B cell (primary cell): Measurements from ENCODE around the gene TMEM207. TPM values are rescaled to one million over a fixed set of nuclear protein-coding genes. Genes with fewer than 3 reads are reported as not detected.
A peak's percentile ranks its signal among the peaks of the same experiment; 100 is the strongest.

Source experiments
- ATAC-seq: fragments of 200-7000 bp; cut with Tn5 transposase; one replicate; pipeline ENCODE4 v1.10.0; 2021; ENCODE audit warnings: low read depth, mild to moderate bottlenecking, moderate number of reproducible peaks, moderate library complexity
- CTCF ChIA-PET: fragments of 350-600 bp; sonication (Branson Sonifier 250); formaldehyde crosslinking; loops from one replicate; lab custom pipeline; 2021; ENCODE audit warnings: antibody characterized with exemption, inconsistent platforms; lab: Charles Lee
- POLR2A ChIA-PET: fragments of 350-600 bp; sonication (Branson Sonifier 250); formaldehyde crosslinking; loops from one replicate; lab custom pipeline; 2021; ENCODE audit warnings: antibody characterized with exemption; lab: Charles Lee
- DNase-seq: peaks from one replicate; pipeline ENCODE4 v3.0.0; 2013
- H2AFZ ChIP-seq: 2 replicates; pipeline ENCODE4 v1.6.1; 2012; ENCODE audit warnings: mild to moderate bottlenecking, low read depth, low read length; ENCODE audit not compliant: insufficient read depth, poor library complexity, severe bottlenecking
- H3K27ac ChIP-seq, 2 donors: 1 replicate in 1 of 2; 2 replicates in 1 of 2; pipeline ENCODE4 v1.5.1; 2012 to 2013; ENCODE audit warnings: low read length in 2 of 2, mild to moderate bottlenecking in 2 of 2, moderate library complexity in 1 of 2
- H3K27me3 ChIP-seq, 4 experiments: fragments of 200-600 bp in 1 of 4; sonication (generic) in 1 of 4; replicated peaks in 1 of 4; 1 replicate in 2 of 4; 2 replicates in 2 of 4; pipeline versions ENCODE4 v1.6.1 to v1.7.0; 2013 to 2016; ENCODE audit warnings: low read length in 3 of 4, mild to moderate bottlenecking in 2 of 4, mixed read lengths in 1 of 4, moderate library complexity in 1 of 4; ENCODE audit not compliant: insufficient read depth in 4 of 4, control insufficient read depth in 3 of 4; ENCODE audit errors: control extremely low read depth in 1 of 4
- H3K36me3 ChIP-seq, 2 experiments: replicated peaks in 1 of 2; 1 replicate in 1 of 2; 2 replicates in 1 of 2; pipeline versions ENCODE4 v1.6.1 to v1.7.1; 2013; ENCODE audit warnings: low read length in 1 of 2; ENCODE audit not compliant: insufficient read depth in 2 of 2, control insufficient read depth in 1 of 2; ENCODE audit errors: control extremely low read depth in 1 of 2, extremely low read depth in 1 of 2
- H3K4me1 ChIP-seq, 2 donors: fragments of 200-600 bp in 1 of 2; sonication (generic) in 1 of 2; 1 replicate in 1 of 2; 2 replicates in 1 of 2; pipeline versions ENCODE4 v1.5.1 to v1.6.1; 2013 to 2017; ENCODE audit warnings: low read length in 2 of 2; ENCODE audit not compliant: control insufficient read depth in 2 of 2, insufficient read depth in 2 of 2
- H3K4me2 ChIP-seq: replicated peaks from 2 replicates; pipeline ENCODE3; 2012; ENCODE audit warnings: mild to moderate bottlenecking, low read depth, low read length; ENCODE audit not compliant: poor library complexity, severe bottlenecking
- H3K4me3 ChIP-seq, 5 experiments: fragments of 200-600 bp in 1 of 5; sonication (generic) in 1 of 5; 1 replicate in 3 of 5; 2 replicates in 2 of 5; pipeline versions ENCODE4 v1.5.1 to v1.7.0; 2011 to 2016; ENCODE audit warnings: low read length in 4 of 5, mild to moderate bottlenecking in 4 of 5, low read depth in 2 of 5, control low read depth in 1 of 5, moderate library complexity in 1 of 5; ENCODE audit not compliant: insufficient read depth in 1 of 5; ENCODE audit errors: control extremely low read depth in 1 of 5, extremely low read depth in 1 of 5
- H3K79me2 ChIP-seq: fragments of 200-600 bp; sonication (generic); one replicate; pipeline ENCODE4 v1.6.0; 2016; ENCODE audit warnings: low read length; ENCODE audit not compliant: control insufficient read depth, insufficient read depth
- H3K9ac ChIP-seq: fragments of 200-600 bp; sonication (generic); 2 replicates; pipeline ENCODE4 v1.6.1; 2017; ENCODE audit warnings: mild to moderate bottlenecking, low read length, moderate library complexity
- H3K9me3 ChIP-seq, 3 donors: one replicate each; pipeline versions ENCODE4 v1.6.1 to v1.7.1; 2013; ENCODE audit warnings: low read length in 2 of 3; ENCODE audit not compliant: control insufficient read depth in 2 of 3, insufficient read depth in 1 of 3; ENCODE audit errors: control extremely low read depth in 1 of 3
- H4K20me1 ChIP-seq: 2 replicates; pipeline ENCODE4 v1.6.0; 2012; ENCODE audit warnings: mild to moderate bottlenecking, low read length; ENCODE audit not compliant: insufficient read depth, control insufficient read depth, poor library complexity, severe bottlenecking
- H3K27ac Mint-ChIP-seq: one replicate; pipeline ENCODE4 v1.8.0; 2021; ENCODE audit warnings: mixed read lengths
- H3K27me3 Mint-ChIP-seq: one replicate; pipeline ENCODE4 v1.8.0; 2021; ENCODE audit warnings: mixed read lengths
- H3K4me1 Mint-ChIP-seq: one replicate; pipeline ENCODE4 v1.8.0; 2021; ENCODE audit warnings: mixed read lengths
- H3K4me3 Mint-ChIP-seq: one replicate; pipeline ENCODE4 v1.8.0; 2021; ENCODE audit warnings: mixed read lengths
- H3K9me3 Mint-ChIP-seq: one replicate; pipeline ENCODE4 v1.8.0; 2022; ENCODE audit warnings: mixed read lengths; ENCODE audit not compliant: insufficient read depth
- CTCF ChIP-seq: fragments of 200-600 bp; IDR thresholded peaks from one replicate; pipeline ENCODE4 v1.8.0; 2022; ENCODE audit warnings: antibody characterized with exemption, mild to moderate bottlenecking
- EZH2 ChIP-seq: IDR thresholded peaks from 2 replicates; pipeline ENCODE4 v1.6.1; 2012; ENCODE audit warnings: borderline replicate concordance, low read depth, mild to moderate bottlenecking, moderate library complexity, low read length; ENCODE audit not compliant: insufficient read depth, poor library complexity, severe bottlenecking
- WGBS: methylation state at CpG from one replicate; pipeline ENCODE4 v1.1.5; 2013; ENCODE audit warnings: missing lambda C conversion rate; ENCODE audit not compliant: insufficient coverage; 5-methylcytosine and 5-hydroxymethylcytosine counted together
- intact Hi-C: fragments of 100-400 bp; cut with micrococcal nuclease; formaldehyde crosslinking; loops from one replicate; pipeline ENCODE4 v1.10.0; 2022
- polyA plus RNA-seq: library from polyadenylated mRNA; depleted of rRNA; stranded (reverse); fragments of >200 nt; gene quantifications from 2 replicates; pipeline ENCODE4 v1.2.3, GENCODE V29; 2012
- total RNA-seq, 2 donors: library from RNA; stranded (reverse); fragments of 120-200 nt in 1 of 2; gene quantifications; 1 replicate in 1 of 2; 2 replicates in 1 of 2; pipeline versions ENCODE4 v1.2.3 to v1.2.4, GENCODE V29; 2013 to 2022

TMEM207 gene
- total and polyA plus RNA-seq, 2 donors (not counting 1 experiment from before 2014, with no cell fraction given): not detected

- CTCF ChIA-PET: interaction anchor here (1.2 to 3.6 kb wide), 4 partner anchors 11 to 272 kb away, joined by 3 to 12 read pairs (median 4); partner anchors contain the start of gene IL1RAP
- ATAC-seq (no peak), DNase-seq (peak; percentile 42)
These were observed 24.9 kb downstream of the TMEM207 start for GRCh38 chr3:190424478-190425439.

More at GRCh38 chr3:190424478-190425439, 24.9 kb downstream of the TMEM207 start:
- Histone ChIP-seq H3K36me3 (no peaks in the 10 kb centered on the region), H3K27me3 (peaks cover 0 to 2% (median 0%) of the 10 kb centered on the region in 4 experiments), H4K20me1 (no peaks in the 10 kb centered on the region), H3K4me2 (peak overlapping the region; percentile 38), H2AFZ (peak overlapping the region; percentile 43), H3K9ac (no peak overlapping the region), H3K4me3 (no peak overlapping the region), H3K79me2 (no peaks in the 10 kb centered on the region), H3K27ac (no peak overlapping the region), H3K4me1 (no peaks in the 10 kb centered on the region), H3K9me3 (no peaks in the 10 kb centered on the region)
- Mint-ChIP-seq H3K4me1 (peaks cover 4% of the 10 kb centered on the region), H3K9me3 (no peaks in the 10 kb centered on the region), H3K4me3 (no peak overlapping the region), H3K27ac (no peak overlapping the region), H3K27me3 (peaks cover 3% of the 10 kb centered on the region)
- intact Hi-C loops: loop anchor here (10.0 kb wide), 1 partner anchor 460 kb away; no protein-coding TSS in a partner anchor
- WGBS: 0% methylated on average over 4 of the region's 16 CpGs
- TF ChIP-seq EZH2 (no peak), CTCF (peak; percentile 72)
- POLR2A ChIA-PET: no interaction called here
